DND-41 (cell line): Measurements from ENCODE around the gene GFOD1.

ENCODE experiments used
- EZH2 ChIP-seq: IDR thresholded peaks from 3 replicates; pipeline ENCODE4 v1.6.1; 2012; ENCODE audit warnings: borderline replicate concordance, low read depth, mild to moderate bottlenecking, moderate library complexity, low read length, inconsistent platforms; ENCODE audit not compliant: severe bottlenecking
- TF ChIP-seq, protein P1 (sequence below): IDR thresholded peaks from 2 replicates; pipeline ENCODE4 v1.5.1; 2012; ENCODE audit warnings: borderline replicate concordance, low read length, moderate library complexity, mild to moderate bottlenecking; ENCODE audit not compliant: poor library complexity, severe bottlenecking; ENCODE audit errors: extremely low read depth

DNA sequence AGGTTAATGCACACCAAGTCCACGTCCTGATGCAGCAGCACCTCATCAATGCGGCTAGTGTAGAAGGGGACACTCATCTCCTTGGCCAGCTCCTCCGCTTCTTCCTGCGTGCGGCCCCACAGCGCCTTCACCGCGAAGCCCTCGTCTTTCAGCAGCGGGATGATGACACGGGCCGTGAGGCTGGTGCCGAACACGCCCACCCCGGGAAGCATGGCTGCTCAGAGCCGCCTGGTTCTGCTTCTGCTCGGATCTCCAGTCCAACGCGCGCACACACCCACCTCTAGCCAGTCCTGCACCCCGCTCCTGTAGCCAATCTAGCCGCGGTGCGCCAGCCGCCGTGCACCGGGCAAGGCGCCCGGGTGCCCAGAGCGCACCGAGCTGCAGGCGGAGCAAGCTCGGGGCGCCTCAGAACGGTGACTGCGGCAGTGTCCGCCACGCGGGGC is 700 bp downstream of the GFOD1 start:
- TF ChIP-seq, protein P1, sequence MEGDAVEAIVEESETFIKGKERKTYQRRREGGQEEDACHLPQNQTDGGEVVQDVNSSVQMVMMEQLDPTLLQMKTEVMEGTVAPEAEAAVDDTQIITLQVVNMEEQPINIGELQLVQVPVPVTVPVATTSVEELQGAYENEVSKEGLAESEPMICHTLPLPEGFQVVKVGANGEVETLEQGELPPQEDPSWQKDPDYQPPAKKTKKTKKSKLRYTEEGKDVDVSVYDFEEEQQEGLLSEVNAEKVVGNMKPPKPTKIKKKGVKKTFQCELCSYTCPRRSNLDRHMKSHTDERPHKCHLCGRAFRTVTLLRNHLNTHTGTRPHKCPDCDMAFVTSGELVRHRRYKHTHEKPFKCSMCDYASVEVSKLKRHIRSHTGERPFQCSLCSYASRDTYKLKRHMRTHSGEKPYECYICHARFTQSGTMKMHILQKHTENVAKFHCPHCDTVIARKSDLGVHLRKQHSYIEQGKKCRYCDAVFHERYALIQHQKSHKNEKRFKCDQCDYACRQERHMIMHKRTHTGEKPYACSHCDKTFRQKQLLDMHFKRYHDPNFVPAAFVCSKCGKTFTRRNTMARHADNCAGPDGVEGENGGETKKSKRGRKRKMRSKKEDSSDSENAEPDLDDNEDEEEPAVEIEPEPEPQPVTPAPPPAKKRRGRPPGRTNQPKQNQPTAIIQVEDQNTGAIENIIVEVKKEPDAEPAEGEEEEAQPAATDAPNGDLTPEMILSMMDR: no peak
- TF ChIP-seq EZH2: no peak
